ENCODE measurements around the gene COMMD3.

The COMMD3 gene

GRCh38 chr10:22368981-22369380, 52.8 kb downstream of the COMMD3 start:
- DNase-seq, result no peak

GRCh38 chr10:22369434-22370072, 53.4 kb downstream of the COMMD3 start:
- no peak for DNase-seq
